Ishikawa (cell line): Measurements from ENCODE around the gene GALNT13.

Experiments
- CEBPB ChIP-seq: IDR thresholded peaks from 2 replicates; pipeline ENCODE4 v1.6.1; 2012
- CREB1 ChIP-seq: IDR thresholded peaks from 2 replicates; pipeline ENCODE4 v1.6.1; 2012; ENCODE audit warnings: low read depth
- EGR1 ChIP-seq: IDR thresholded peaks from 2 replicates; pipeline ENCODE4 v1.6.1; 2012
- EP300 ChIP-seq: IDR thresholded peaks from 2 replicates; pipeline ENCODE4 v1.6.1; 2012; ENCODE audit warnings: borderline replicate concordance
- FOXM1 ChIP-seq: IDR thresholded peaks from 2 replicates; pipeline ENCODE4 v1.6.1; 2012; ENCODE audit warnings: low read depth, borderline replicate concordance
- NFIC ChIP-seq: IDR thresholded peaks from 2 replicates; pipeline ENCODE4 v1.6.1; 2012
- RAD21 ChIP-seq: IDR thresholded peaks from 2 replicates; pipeline ENCODE4 v1.6.1; 2012; ENCODE audit warnings: low read depth
- REST ChIP-seq: IDR thresholded peaks from 2 replicates; pipeline ENCODE4 v1.6.1; 2012; ENCODE audit warnings: low read depth, mild to moderate bottlenecking
- TAF1 ChIP-seq: IDR thresholded peaks from 2 replicates; pipeline ENCODE4 v1.6.1; 2012; ENCODE audit warnings: low read depth, mild to moderate bottlenecking
- TCF12 ChIP-seq: IDR thresholded peaks from 2 replicates; pipeline ENCODE4 v1.6.1; 2012; ENCODE audit warnings: low read depth
- TEAD4 ChIP-seq: IDR thresholded peaks from 2 replicates; pipeline ENCODE4 v1.6.1; 2012
- USF1 ChIP-seq: IDR thresholded peaks from 2 replicates; pipeline ENCODE4 v1.6.1; 2012
- YY1 ChIP-seq: IDR thresholded peaks from 2 replicates; pipeline ENCODE4 v1.6.1; 2012; ENCODE audit warnings: low read depth
- TF ChIP-seq, protein P1 (sequence below): IDR thresholded peaks from 2 replicates; pipeline ENCODE4 v1.6.1; 2012

DNA sequence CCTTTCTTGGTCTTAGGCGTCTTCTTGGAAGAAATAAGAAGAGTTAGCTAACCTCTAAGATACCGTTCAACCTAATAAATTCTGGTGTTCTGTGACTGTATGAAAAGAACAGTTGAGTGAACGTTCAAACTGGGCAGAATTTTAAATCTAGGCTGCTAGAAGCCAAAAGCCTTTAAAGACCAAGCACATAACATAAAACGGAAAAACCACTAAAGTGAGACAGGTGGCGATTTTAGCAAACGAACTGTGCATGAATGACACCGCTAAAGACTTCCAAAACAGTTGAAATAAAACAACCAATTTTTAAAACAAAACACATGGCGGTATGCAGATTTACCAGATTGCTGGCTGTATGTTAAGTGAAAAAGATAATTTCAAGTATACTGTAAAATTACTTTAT lies 73.1 kb downstream of the GALNT13 start:
- no peak for TF ChIP-seq CEBPB
- no peak for TF ChIP-seq RAD21
- TF ChIP-seq EP300 = no peak
- TF ChIP-seq FOXM1 = no peak
- no peak for TF ChIP-seq YY1
- no peak for TF ChIP-seq TAF1
- no peak for TF ChIP-seq TEAD4
- TF ChIP-seq, protein P1, sequence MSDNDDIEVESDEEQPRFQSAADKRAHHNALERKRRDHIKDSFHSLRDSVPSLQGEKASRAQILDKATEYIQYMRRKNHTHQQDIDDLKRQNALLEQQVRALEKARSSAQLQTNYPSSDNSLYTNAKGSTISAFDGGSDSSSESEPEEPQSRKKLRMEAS = no peak
- TF ChIP-seq EGR1 = no peak
- no peak for TF ChIP-seq NFIC
- TF ChIP-seq CREB1 = no peak
- TF ChIP-seq REST = no peak
- no peak for TF ChIP-seq USF1
- no peak for TF ChIP-seq TCF12
